Measurements from ENCODE around the gene OVAAL. TPM values are rescaled to one million over a fixed set of nuclear protein-coding genes. Genes with fewer than 3 reads are reported as not detected.

Gene OVAAL
- total and polyA plus RNA-seq, 2 donors (not counting 3 experiments of a cell fraction or from before 2014, with no cell fraction given): 0.04 TPM; not detected in 1

DNA sequence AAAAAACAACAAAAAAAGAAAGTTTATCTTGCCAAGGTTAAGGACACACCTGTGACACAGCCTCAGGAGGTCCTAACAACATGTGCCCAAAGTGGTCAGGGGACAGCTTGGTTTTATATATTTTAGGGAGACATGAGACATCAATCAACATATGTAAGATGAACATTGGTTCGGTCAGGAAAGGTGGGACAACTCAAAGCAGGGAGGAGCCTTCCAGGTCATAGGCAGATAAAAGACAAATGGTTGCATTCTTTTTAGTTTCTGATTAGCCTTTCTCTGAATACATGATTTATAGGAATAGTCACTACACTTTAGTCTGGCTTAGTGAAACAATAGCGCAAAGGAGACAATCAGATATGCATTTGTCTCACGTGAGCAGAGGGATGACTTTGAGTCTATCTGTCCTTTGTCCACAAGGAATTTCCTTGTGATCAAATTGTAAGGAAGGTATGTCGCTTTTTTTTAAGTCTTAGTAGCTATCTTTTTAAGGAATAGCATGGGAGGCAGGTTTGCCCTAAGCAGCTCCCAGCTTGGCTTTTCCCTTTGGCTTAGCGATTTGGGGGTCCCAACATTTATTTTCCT, 23.3 kb upstream of the OVAAL start:
- intact Hi-C loops (cut with micrococcal nuclease): no loop called here
- CTCF ChIA-PET: interaction anchor here (2.1 to 14.3 kb wide), 3 partner anchors 20 to 328 kb away, joined by 7 to 247 read pairs (median 13); partner anchors contain the start of gene XPR1
- TF ChIP-seq MAX (IDR thresholded peaks at IDR 0.05; ENCODE audit: insufficient read depth, insufficient read length) (no peak), POLR2A (IDR thresholded peaks at IDR 0.05; ENCODE audit: low read depth, low read length) (no peak), EZH2 (IDR thresholded peaks at IDR 0.05; ENCODE audit: borderline replicate concordance, low read depth, low read length, severe bottlenecking) (no peak), POLR2AphosphoS5 (IDR thresholded peaks at IDR 0.05; ENCODE audit: insufficient read depth, low read depth, low read length) (no peak), JUN (IDR thresholded peaks at IDR 0.05; ENCODE audit: borderline replicate concordance, insufficient read depth, insufficient read length, low read depth) (no peak), FOS (IDR thresholded peaks at IDR 0.05; ENCODE audit: borderline replicate concordance, insufficient read depth, low read length) (no peak), CTCF (IDR thresholded peaks at IDR 0.05; ENCODE audit: extremely low read depth in 1 of 2, insufficient read depth in 1 of 2, low read depth in 1 of 2, low read length in 2 of 2) (no peak), GATA2 (IDR thresholded peaks at IDR 0.05; ENCODE audit: insufficient read depth, insufficient read length, low read depth, low read length) (no peak), MYC (IDR thresholded peaks at IDR 0.05; ENCODE audit: low read depth, low read length) (no peak)

More for the DNA sequence above, 23.3 kb upstream of the OVAAL start:
- no peaks in the 10 kb centered on the region for H3K9me3 ChIP-seq (replicated peaks; ENCODE audit: control insufficient read depth, insufficient read depth, low read length)
- H3K27me3 ChIP-seq (ENCODE audit: control insufficient read depth in 2 of 2, insufficient read depth in 2 of 2, low read length in 2 of 2): peaks cover 8 to 21% of the 10 kb centered on the region in 2 experiments
- no peaks in the 10 kb centered on the region for H3K79me2 ChIP-seq (ENCODE audit: control insufficient read depth, insufficient read depth, low read length)
- H3K4me2 ChIP-seq (ENCODE audit: insufficient read depth, low read length): no peak overlapping the region
- H3K4me3 ChIP-seq (replicated peaks in 1 of 3; ENCODE audit: insufficient read depth in 1 of 3, low read depth in 1 of 3, low read length in 3 of 3): no peak overlapping the region
- H3K9me1 ChIP-seq (replicated peaks; ENCODE audit: control insufficient read depth, extremely low read depth, insufficient read depth, low read length): no peaks in the 10 kb centered on the region
- FAIRE-seq: no peak
- H4K20me1 ChIP-seq (replicated peaks; ENCODE audit: control insufficient read depth, extremely low read depth, insufficient read depth, low read length): no peaks in the 10 kb centered on the region
- no TSS peak for BruUV-seq (replicated peaks)
- no peaks in the 10 kb centered on the region for H3K36me3 ChIP-seq (ENCODE audit: control insufficient read depth in 2 of 2, extremely low read depth in 1 of 2, insufficient read depth in 2 of 2, low read length in 2 of 2)
- POLR2A ChIA-PET: no interaction called here
- H2AFZ ChIP-seq (ENCODE audit: low read depth, low read length): no peak overlapping the region
- H3K4me1 ChIP-seq (ENCODE audit: control insufficient read depth, extremely low read depth, insufficient read depth, low read length): peaks cover 3% of the 10 kb centered on the region
- no peak overlapping the region for H3K9ac ChIP-seq (replicated peaks; ENCODE audit: extremely low read depth, insufficient read depth, low read length)
- no peak overlapping the region for H3K27ac ChIP-seq (ENCODE audit: insufficient read depth, low read depth, low read length)
- dilution Hi-C loops (cut with MboI; ENCODE audit: extremely low pct_ligation_motif_present, low sequenced_read_pairs): no loop called here
- DNase-seq (ENCODE audit: low read depth, low spot score): no peak
